Thoracic aorta (tissue), 2 donors: ENCODE results near the gene BDKRB2. TPM values are rescaled to one million over a fixed set of nuclear protein-coding genes. Genes with fewer than 3 reads are reported as not detected.

Experiments
- ATAC-seq: fragments of 150-250 bp; one replicate; pipeline ENCODE4 v1.8.0; 2017; ENCODE audit warnings: low read depth; ENCODE audit not compliant: insufficient number of reproducible peaks, low FRiP score
- DNase-seq: peaks from one replicate; pipeline ENCODE4 v3.0.0-alpha.2; 2020; ENCODE audit warnings: low spot score
- H3K27ac ChIP-seq, 2 donors: fragments of 200-600 bp; sonication (generic); 1 replicate in 1 of 2; 2 replicates in 1 of 2; pipeline ENCODE4 v1.5.1; 2016; ENCODE audit warnings: mild to moderate bottlenecking in 2 of 2, moderate library complexity in 2 of 2
- H3K27me3 ChIP-seq: fragments of 200-600 bp; sonication (generic); replicated peaks from 2 replicates; pipeline ENCODE4 v1.6.0; 2016; ENCODE audit warnings: mild to moderate bottlenecking; ENCODE audit not compliant: insufficient read depth
- H3K36me3 ChIP-seq: fragments of 200-600 bp; sonication (generic); one replicate; pipeline ENCODE4 v1.5.1; 2016
- H3K4me1 ChIP-seq, 2 donors: fragments of 200-600 bp; sonication (generic); 1 replicate in 1 of 2; 2 replicates in 1 of 2; pipeline versions ENCODE4 v1.5.1 to v1.6.0; 2016; ENCODE audit warnings: low read depth in 2 of 2, mild to moderate bottlenecking in 1 of 2; ENCODE audit not compliant: control insufficient read depth in 1 of 2
- H3K4me3 ChIP-seq: fragments of 200-600 bp; sonication (generic); 2 replicates; pipeline ENCODE4 v1.5.1; 2016; ENCODE audit warnings: mild to moderate bottlenecking
- H3K9me3 ChIP-seq: fragments of 200-600 bp; sonication (generic); 2 replicates; pipeline ENCODE4 v1.5.1; 2016
- CTCF ChIP-seq: fragments of 200-600 bp; sonication (generic); IDR thresholded peaks from one replicate; pipeline ENCODE4 v1.5.1; 2019; ENCODE audit warnings: antibody characterized with exemption
- total RNA-seq, 2 donors: library from RNA; depleted of rRNA; stranded (reverse); fragments of >200 nt; gene quantifications; one replicate each; pipeline versions ENCODE4 v1.1.0 to v1.2.3, GENCODE V29; 2016

Gene BDKRB2
- total RNA-seq, 2 donors from 2014 or later: 2.6 to 14.3 TPM

- ATAC-seq (no peak), DNase-seq (no peak)
- Histone ChIP-seq H3K4me1 (no peaks in the 10 kb centered on the region), H3K27ac (no peak overlapping the region), H3K4me3 (no peak overlapping the region), H3K36me3 (no peaks in the 10 kb centered on the region), H3K27me3 (no peaks in the 10 kb centered on the region), H3K9me3 (no peaks in the 10 kb centered on the region)
- TF ChIP-seq CTCF: no peak
Measured at GRCh38 chr14:96257900-96258299, 53.3 kb downstream of the BDKRB2 start.

GRCh38 chr14:96260341-96260821 is 55.7 kb downstream of the BDKRB2 start:
- DNase-seq (no peak), ATAC-seq (no peak)
- Histone ChIP-seq H3K9me3 (no peaks in the 10 kb centered on the region), H3K27me3 (no peaks in the 10 kb centered on the region), H3K4me1 (no peaks in the 10 kb centered on the region), H3K27ac (no peak overlapping the region), H3K4me3 (no peak overlapping the region), H3K36me3 (no peaks in the 10 kb centered on the region)
- TF ChIP-seq CTCF: no peak

- Histone ChIP-seq H3K27ac (no peak overlapping the region), H3K4me1 (no peaks in the 10 kb centered on the region), H3K36me3 (no peaks in the 10 kb centered on the region), H3K27me3 (no peaks in the 10 kb centered on the region), H3K9me3 (no peaks in the 10 kb centered on the region), H3K4me3 (no peak overlapping the region)
- DNase-seq: no peak
- no peak for TF ChIP-seq CTCF
- ATAC-seq: no peak
Measured at GRCh38 chr14:96261053-96261452, 56.4 kb downstream of the BDKRB2 start.

GRCh38 chr14:96261772-96262655 is 57.4 kb downstream of the BDKRB2 start:
- H3K4me1 ChIP-seq: no peaks in the 10 kb centered on the region
- ATAC-seq (no peak), DNase-seq (no peak)
- no peaks in the 10 kb centered on the region for H3K9me3 ChIP-seq
- H3K27me3 ChIP-seq: no peaks in the 10 kb centered on the region
- no peak for TF ChIP-seq CTCF
- H3K4me3 ChIP-seq: no peak overlapping the region
- no peaks in the 10 kb centered on the region for H3K36me3 ChIP-seq
- no peak overlapping the region for H3K27ac ChIP-seq

- Histone ChIP-seq H3K4me1 (no peaks in the 10 kb centered on the region), H3K9me3 (no peaks in the 10 kb centered on the region), H3K4me3 (no peak overlapping the region), H3K36me3 (no peaks in the 10 kb centered on the region), H3K27ac (no peak overlapping the region), H3K27me3 (no peaks in the 10 kb centered on the region)
- DNase-seq (no peak), ATAC-seq (no peak)
- TF ChIP-seq CTCF: no peak
Measured at GRCh38 chr14:96263347-96264199, 58.9 kb downstream of the BDKRB2 start.
